ENCODE data around the gene NDUFS3. TPM values are rescaled to one million over a fixed set of nuclear protein-coding genes. Genes with fewer than 3 reads are reported as not detected.

Gene NDUFS3
- total and polyA plus RNA-seq, 8 donors, result 76.2 to 105 (median 102) TPM

DNA sequence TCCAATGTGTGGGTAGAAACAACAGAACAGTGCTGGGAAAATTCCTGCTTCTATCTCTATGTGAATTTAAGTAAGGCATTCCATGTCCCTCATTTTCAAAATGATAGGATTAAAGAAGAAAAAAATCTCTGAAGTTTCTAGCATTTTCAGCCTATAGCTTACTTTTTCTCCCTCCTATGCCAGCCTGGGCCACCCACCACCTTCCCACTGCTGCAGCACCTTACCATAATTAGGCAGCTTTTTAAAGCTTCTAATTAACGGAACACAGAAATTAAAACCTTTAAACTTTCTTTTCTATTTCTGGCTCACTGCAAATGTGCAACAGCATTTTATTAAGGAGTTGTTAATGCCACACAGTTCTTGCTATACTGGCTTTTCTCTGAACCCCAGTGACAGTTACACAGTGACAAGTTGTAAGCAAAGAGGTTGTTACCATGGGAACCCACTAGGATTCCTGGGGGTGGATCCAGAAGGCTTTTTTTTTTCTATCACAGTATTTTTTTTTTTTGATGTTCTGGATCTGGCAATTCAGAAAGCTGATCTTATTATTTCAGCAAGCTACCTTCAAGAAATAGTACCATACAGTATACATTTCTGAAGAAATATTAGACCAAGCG is 46.2 kb upstream of the NDUFS3 start:
- H3K27ac ChIP-seq, result no peak overlapping the region
- DNase-seq, result no peak
- no peaks in the 10 kb centered on the region for H3K9me3 ChIP-seq
- TF ChIP-seq, protein P1, sequence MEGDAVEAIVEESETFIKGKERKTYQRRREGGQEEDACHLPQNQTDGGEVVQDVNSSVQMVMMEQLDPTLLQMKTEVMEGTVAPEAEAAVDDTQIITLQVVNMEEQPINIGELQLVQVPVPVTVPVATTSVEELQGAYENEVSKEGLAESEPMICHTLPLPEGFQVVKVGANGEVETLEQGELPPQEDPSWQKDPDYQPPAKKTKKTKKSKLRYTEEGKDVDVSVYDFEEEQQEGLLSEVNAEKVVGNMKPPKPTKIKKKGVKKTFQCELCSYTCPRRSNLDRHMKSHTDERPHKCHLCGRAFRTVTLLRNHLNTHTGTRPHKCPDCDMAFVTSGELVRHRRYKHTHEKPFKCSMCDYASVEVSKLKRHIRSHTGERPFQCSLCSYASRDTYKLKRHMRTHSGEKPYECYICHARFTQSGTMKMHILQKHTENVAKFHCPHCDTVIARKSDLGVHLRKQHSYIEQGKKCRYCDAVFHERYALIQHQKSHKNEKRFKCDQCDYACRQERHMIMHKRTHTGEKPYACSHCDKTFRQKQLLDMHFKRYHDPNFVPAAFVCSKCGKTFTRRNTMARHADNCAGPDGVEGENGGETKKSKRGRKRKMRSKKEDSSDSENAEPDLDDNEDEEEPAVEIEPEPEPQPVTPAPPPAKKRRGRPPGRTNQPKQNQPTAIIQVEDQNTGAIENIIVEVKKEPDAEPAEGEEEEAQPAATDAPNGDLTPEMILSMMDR (IDR thresholded peaks at IDR 0.05), result no peak
- peaks cover 0 to 15% of the 10 kb centered on the region in 2 donors for H3K36me3 ChIP-seq
- ATAC-seq, result peak; percentile 54
- peaks cover 16 to 69% of the 10 kb centered on the region in 2 donors for H3K4me1 ChIP-seq
- intact Hi-C loops (cut with DNase I), result no loop called here
- H3K27me3 ChIP-seq, result no peaks in the 10 kb centered on the region
- H3K4me3 ChIP-seq, result no peak overlapping the region

DNA sequence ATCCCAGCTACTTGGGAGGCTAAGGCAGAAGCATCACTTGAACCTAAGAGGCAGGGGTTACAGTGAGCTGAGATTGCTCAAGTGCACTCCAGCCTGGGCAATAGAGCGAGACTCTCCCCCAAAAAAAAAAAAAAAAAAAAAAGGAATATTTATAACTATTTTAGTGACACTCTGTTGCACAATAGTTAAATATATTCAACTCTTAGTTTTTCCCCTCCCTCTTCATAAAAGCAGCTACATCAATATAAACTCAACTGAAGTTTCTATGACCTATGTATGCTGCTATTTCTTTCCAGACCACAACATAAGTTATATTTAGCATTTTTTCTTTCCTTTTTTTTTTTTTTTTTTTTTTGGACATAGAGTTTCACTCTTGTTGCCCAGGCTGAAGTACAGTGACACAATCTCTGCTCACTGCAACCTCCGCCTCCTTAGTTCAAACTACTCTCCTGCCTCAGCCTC is 45.2 kb upstream of the NDUFS3 start:
- DNase-seq, result no peak
- peaks cover 0 to 15% of the 10 kb centered on the region in 2 donors for H3K36me3 ChIP-seq
- ATAC-seq, result peak; percentile 42
- TF ChIP-seq, protein P1 (IDR thresholded peaks at IDR 0.05), result no peak
- peaks cover 16 to 80% of the 10 kb centered on the region in 2 donors for H3K4me1 ChIP-seq
- H3K4me3 ChIP-seq, result no peak overlapping the region
- no peaks in the 10 kb centered on the region for H3K9me3 ChIP-seq
- intact Hi-C loops (cut with DNase I), result no loop called here
- no peaks in the 10 kb centered on the region for H3K27me3 ChIP-seq
- no peak overlapping the region for H3K27ac ChIP-seq

DNA sequence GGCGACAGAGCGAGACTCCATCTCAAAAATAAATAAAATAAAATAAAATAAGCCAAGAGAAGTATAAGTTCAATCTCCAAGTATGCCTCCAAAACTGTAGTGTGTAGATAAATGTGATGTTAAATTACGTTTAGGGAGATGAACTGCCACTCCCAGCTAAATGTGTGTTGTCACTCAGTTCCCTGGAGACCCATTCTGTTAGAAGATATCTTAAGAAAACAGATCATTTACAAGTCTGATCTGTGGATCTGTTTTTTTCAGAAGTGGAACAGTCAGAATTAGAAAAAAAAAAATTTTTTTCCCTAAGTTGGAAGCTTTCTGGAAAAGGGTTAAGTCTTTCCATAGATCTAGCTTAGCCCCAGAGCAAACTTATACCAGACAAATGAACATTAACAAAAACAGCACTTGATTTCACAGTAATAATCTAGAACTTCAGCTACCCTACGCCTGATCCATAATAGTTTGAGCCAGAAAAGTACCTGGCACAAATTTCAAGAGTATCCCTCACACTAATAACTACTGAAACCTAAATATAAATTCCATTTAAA is 44.1 kb upstream of the NDUFS3 start:
- H3K36me3 ChIP-seq, result peaks cover 0 to 15% of the 10 kb centered on the region in 2 donors
- H3K27ac ChIP-seq, result no peak overlapping the region
- intact Hi-C loops (cut with DNase I), result no loop called here
- peaks cover 25 to 90% of the 10 kb centered on the region in 2 donors for H3K4me1 ChIP-seq
- DNase-seq (no peak), ATAC-seq (no peak)
- H3K27me3 ChIP-seq, result no peaks in the 10 kb centered on the region
- no peaks in the 10 kb centered on the region for H3K9me3 ChIP-seq
- H3K4me3 ChIP-seq, result no peak overlapping the region
- TF ChIP-seq, protein P1 (IDR thresholded peaks at IDR 0.05), result no peak

DNA sequence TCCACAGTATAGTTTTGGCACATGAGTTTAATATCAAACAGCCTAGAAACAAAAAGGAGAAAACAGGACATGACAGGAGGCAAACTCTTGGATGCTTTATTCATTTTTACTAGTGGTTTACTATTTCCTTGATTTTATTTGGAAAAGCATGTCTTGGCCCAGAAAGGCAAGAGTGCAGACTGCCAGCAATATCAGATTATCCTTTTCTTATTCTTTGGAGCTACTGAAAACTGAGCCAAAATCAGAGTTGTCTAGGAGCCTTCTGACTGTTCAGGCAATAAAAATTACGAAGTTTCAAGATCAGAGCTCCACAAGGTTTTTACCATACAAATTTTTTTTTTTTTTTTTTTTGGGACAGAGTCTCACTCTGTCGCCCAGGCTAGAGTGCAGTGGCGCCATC is 42.0 kb upstream of the NDUFS3 start:
- ATAC-seq, result no peak
- Histone ChIP-seq H3K27me3 (no peaks in the 10 kb centered on the region), H3K36me3 (peaks cover 0 to 15% of the 10 kb centered on the region in 2 donors), H3K27ac (no peak overlapping the region), H3K9me3 (no peaks in the 10 kb centered on the region), H3K4me3 (no peak overlapping the region), H3K4me1 (peaks cover 36 to 95% of the 10 kb centered on the region in 2 donors)
- intact Hi-C loops (cut with DNase I), result no loop called here
- TF ChIP-seq, protein P1 (IDR thresholded peaks at IDR 0.05), result no peak
- DNase-seq, result peak in 2 of 4 donors; percentile 62 to 74

DNA sequence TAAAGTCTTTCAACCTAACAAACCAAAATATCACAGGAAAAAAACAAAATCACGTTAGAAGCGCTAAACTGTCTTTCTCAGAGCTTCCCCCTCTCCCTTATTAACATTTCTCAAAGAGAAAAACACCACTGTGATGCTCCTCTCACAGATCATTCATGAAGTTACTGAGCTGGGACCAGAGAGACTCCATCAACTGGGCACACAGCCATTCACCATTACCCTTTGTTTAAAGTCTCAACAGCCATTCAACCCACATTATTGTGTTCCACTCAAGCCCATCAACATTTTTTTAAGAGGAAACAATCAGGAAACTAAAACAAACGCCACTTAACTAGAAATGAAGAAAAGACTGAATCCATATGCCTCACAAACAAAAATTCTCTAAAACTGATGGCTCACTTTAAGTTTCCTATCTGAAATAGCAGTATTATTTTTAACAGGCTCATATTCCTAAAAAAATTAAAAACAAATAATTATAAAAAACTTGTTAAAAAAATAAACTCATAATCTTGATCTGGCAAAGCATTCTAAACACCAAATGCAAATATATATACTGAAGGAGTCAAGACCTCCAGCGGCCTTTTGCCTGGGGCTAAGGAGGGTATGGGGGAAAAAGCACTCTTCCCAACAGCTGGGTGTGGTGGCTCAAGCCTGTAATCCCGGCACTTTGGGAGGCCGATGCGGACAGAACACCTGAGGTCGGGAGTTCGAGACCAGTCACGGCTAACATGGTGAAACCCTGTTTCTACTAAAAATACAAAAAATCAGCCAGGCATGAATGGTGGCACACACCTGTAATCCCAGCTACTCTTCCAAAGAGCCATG is 39.9 kb upstream of the NDUFS3 start:
- DNase-seq (peak in 2 of 4 donors; percentile 56 to 70), ATAC-seq (peak; percentile 44)
- H3K9me3 ChIP-seq, result no peaks in the 10 kb centered on the region
- H3K4me1 ChIP-seq, result peaks cover 34 to 91% of the 10 kb centered on the region in 2 donors
- TF ChIP-seq, protein P1 (IDR thresholded peaks at IDR 0.05), result no peak
- peaks cover 0 to 15% of the 10 kb centered on the region in 2 donors for H3K36me3 ChIP-seq
- intact Hi-C loops (cut with DNase I), result no loop called here
- no peaks in the 10 kb centered on the region for H3K27me3 ChIP-seq
- H3K27ac ChIP-seq, result peak overlapping the region in 1 of 2 donors; percentile 53
- no peak overlapping the region for H3K4me3 ChIP-seq

All from left lung (tissue), 10 donors.